Subcutaneous adipose tissue (tissue), 4 donors: ENCODE measurements around the gene SUGCT. TPM values are rescaled to one million over a fixed set of nuclear protein-coding genes. Genes with fewer than 3 reads are reported as not detected.

Experiments used
- total RNA-seq, 4 donors: library from RNA; depleted of rRNA; stranded (reverse); fragments of >200 nt; gene quantifications; one replicate each; pipeline ENCODE4 v1.1.0, GENCODE V29; 2016
- TF ChIP-seq, protein P1 (sequence below): fragments of 450-650 bp; IDR thresholded peaks from one replicate; pipeline ENCODE4 v1.5.1; 2016; ENCODE audit warnings: low read depth, mild to moderate bottlenecking, control low read depth, antibody characterized with exemption, moderate library complexity

Gene SUGCT
- total RNA-seq, 4 donors from 2014 or later, result 1.1 to 3.1 (median 1.8) TPM

DNA sequence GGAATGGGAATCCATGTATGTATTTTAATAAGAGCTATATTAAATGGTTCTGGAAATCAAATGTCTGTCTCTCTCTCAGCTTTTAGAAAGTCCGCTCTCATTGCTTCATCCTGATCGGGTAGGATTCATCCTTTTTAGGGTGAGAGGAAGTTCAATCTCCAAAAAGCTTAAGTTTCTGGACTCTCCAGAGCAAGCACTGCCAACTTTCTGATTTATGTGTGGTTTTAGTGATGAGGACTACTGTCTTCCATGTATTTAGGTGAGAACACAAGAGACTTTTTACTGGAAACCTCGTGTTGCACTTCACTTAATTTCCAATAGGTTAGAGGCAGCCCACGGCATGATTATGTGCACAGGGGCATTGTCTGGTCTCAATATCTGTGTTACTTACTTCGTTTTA is 267.9 kb downstream of the SUGCT start:
- TF ChIP-seq, protein P1, sequence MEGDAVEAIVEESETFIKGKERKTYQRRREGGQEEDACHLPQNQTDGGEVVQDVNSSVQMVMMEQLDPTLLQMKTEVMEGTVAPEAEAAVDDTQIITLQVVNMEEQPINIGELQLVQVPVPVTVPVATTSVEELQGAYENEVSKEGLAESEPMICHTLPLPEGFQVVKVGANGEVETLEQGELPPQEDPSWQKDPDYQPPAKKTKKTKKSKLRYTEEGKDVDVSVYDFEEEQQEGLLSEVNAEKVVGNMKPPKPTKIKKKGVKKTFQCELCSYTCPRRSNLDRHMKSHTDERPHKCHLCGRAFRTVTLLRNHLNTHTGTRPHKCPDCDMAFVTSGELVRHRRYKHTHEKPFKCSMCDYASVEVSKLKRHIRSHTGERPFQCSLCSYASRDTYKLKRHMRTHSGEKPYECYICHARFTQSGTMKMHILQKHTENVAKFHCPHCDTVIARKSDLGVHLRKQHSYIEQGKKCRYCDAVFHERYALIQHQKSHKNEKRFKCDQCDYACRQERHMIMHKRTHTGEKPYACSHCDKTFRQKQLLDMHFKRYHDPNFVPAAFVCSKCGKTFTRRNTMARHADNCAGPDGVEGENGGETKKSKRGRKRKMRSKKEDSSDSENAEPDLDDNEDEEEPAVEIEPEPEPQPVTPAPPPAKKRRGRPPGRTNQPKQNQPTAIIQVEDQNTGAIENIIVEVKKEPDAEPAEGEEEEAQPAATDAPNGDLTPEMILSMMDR, result no peak

DNA sequence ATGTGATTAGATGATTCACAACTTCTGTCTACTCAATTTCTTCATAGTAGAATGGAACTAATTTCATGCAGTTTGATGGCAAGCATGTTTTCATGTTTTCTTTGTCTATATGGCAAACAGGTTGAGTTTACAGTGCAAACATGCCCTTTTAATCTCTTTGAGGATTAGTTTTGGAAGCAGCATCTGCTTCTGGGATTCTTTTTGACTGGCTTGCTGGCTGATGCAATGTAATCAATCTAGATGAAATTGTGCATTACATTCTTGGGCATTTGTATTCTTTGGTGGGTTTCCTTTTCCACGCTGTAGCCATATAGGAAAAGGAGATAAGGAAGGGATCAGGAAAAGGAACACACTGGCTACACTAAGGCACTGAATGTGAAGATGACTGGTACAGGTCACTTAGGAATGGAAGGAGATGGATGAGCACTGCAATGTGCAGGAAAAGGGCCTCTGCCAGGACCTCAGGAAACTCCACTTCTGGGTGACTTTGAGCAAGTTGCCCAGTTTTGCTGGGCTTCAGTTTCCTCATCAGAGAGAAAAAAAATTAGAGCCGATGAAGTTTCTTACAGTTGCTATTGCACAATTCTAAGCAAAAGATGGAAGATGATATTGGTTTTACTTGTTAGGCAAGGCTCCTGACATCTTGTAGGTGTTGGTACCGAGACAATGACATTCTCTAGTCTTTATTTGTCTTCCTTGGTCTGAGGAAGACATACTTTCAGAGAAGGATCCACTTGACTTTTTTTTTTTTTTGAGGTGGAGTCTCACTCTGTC is 269.1 kb downstream of the SUGCT start:
- TF ChIP-seq, protein P1, result no peak

DNA sequence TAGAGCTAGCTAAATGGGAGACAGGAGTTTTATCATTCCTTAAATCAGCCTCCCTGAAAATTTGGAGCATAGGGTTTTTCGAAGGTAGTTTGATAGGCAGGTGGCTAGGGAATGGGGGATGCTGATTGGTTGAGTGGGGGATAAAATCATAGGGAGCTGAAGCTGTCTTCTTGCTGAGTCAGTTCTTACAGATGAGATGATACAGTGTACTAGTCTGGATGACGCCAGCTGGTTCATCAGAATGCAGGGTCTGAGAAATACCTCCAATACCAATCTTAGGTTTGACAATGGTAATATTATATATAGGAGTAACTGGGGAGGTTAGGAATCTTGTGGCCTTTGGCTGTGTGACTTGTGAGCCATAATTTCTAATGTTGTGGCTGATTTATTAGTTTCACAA is 271.2 kb downstream of the SUGCT start:
- TF ChIP-seq, protein P1, result no peak

DNA sequence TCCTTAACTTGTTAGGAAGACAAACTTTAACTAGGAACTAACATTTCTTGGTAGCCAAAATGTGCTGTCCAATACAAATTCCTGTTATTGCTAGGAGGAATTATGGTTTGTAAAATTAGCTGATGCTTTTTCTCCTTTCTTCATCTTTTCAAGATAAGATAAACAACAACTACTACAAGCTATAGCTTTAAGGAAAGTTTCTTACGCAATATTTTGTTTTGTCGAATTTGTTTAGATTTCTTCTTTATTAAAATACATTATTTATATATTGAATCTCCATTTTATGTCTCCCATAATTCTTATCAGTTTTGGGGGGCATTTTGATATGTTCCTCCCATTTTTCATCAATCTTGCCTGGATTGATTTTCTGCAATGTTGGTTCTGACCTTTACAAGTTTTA is 277.5 kb downstream of the SUGCT start:
- TF ChIP-seq, protein P1, result no peak

DNA sequence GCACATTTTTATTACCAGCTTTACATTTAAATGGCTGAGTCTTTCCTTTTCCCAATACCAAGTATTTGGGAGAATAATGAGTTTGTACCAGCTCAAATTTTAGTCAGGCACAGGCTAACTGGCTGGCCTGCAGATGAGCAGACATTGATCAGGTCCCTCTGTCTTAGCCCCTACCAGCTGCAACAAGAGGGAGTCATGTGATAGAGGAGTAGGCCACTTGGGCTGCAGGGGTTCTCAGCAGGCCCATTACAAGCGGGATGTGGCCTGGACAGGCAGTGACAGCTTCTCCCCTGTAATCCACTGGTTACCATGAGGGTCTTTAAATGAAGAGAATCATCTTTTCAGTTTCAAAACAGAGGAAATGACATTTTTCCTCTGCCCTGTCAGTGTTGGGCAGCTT is 283.6 kb downstream of the SUGCT start:
- TF ChIP-seq, protein P1, result no peak

DNA sequence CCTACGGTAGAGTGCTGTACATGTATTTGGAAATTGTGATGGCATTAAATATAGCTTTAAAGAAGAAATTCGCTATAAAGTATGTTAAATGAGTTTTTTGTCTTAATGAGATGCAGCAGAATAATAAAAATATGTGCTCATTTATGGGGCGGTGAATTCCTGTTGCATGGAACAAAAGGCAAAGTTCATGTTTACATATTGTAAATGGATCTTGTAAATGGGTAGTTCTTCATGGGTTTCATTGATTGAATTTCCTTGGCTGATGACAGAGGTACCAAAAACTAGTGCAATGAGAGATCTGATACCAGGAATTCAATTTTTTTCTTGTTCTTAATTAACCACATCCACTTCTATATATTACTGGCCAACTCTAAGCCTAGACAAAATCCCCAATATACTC is 284.2 kb downstream of the SUGCT start:
- TF ChIP-seq, protein P1, result no peak

DNA sequence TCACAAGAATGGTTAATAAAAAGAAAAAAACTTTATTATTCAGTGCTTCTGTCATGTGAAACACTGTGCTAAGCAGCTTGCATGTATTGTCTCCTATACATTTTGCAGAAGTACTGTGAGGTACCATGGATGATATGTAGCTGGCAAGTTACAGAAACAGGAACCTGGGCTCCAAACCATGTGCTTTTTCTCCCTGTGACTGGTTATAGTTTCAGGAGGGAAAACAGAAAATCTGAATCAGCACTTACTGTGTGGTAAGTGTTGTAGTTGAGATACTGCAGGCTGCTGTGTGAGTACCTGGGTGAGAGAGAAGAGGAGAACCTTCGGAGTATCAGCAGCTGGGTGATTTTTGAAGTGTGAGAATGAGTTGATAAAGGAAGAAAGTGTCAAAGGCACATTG is 285.0 kb downstream of the SUGCT start:
- TF ChIP-seq, protein P1, result no peak
